ENCODE results near the gene GPR146.

DNA sequence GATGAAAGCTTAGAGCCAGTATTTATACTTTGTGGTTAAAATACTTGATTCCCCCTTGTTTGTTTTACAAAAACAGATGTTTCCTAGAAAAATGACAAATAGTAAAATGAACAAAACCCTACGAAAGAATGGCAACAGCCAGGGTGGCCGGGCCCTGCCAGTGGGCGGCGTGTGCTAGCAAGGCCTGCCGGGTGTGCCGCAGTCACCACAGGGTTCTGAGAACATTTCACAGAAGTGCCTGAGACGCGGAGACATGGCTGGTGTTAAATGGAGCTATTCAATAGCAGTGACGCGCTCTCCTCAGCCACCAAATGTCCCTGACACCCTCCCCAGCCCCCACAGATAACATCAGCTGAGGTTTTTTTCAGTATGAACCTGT, 14.5 kb downstream of the GPR146 start:
- TF ChIP-seq, protein P1, sequence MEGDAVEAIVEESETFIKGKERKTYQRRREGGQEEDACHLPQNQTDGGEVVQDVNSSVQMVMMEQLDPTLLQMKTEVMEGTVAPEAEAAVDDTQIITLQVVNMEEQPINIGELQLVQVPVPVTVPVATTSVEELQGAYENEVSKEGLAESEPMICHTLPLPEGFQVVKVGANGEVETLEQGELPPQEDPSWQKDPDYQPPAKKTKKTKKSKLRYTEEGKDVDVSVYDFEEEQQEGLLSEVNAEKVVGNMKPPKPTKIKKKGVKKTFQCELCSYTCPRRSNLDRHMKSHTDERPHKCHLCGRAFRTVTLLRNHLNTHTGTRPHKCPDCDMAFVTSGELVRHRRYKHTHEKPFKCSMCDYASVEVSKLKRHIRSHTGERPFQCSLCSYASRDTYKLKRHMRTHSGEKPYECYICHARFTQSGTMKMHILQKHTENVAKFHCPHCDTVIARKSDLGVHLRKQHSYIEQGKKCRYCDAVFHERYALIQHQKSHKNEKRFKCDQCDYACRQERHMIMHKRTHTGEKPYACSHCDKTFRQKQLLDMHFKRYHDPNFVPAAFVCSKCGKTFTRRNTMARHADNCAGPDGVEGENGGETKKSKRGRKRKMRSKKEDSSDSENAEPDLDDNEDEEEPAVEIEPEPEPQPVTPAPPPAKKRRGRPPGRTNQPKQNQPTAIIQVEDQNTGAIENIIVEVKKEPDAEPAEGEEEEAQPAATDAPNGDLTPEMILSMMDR (IDR thresholded peaks at IDR 0.05): no peak
- no peak for TF ChIP-seq POLR2A (IDR thresholded peaks at IDR 0.05)

Data from right lobe of liver (tissue), 4 donors.